Stimulated activated memory B cell treated with anti-CD40 and anti-IgM and Interleukin-4, amounts not matched to agents 10 μg/mL and 1 μg/mL and 100 μg/mL, for 72 hours (primary cell): ENCODE data around the gene HSF2BP.
"Not testable (repeated sequence)": the region's sequence is repeated elsewhere in the genome, so short reads cannot be mapped to it uniquely, and the experiment has no call there.

Experiments
- ATAC-seq: fragments of 150-1000 bp; cut with Tn5 transposase; 2 replicates; pipeline ENCODE4 v1.10.0; 2021
- H3K27ac Mint-ChIP-seq: one replicate; pipeline ENCODE4 v1.8.0; 2022; ENCODE audit warnings: mild to moderate bottlenecking, mixed read lengths
- H3K27me3 Mint-ChIP-seq: one replicate; pipeline ENCODE4 v1.8.0; 2022; ENCODE audit warnings: mixed read lengths
- H3K36me3 Mint-ChIP-seq: one replicate; pipeline ENCODE4 v1.8.0; 2022; ENCODE audit warnings: mixed read lengths
- H3K4me1 Mint-ChIP-seq: one replicate; pipeline ENCODE4 v1.8.0; 2022; ENCODE audit warnings: mixed read lengths
- H3K4me3 Mint-ChIP-seq: one replicate; pipeline ENCODE4 v1.8.0; 2022; ENCODE audit warnings: mild to moderate bottlenecking, moderate library complexity, mixed read lengths
- H3K9me3 Mint-ChIP-seq: one replicate; pipeline ENCODE4 v1.8.0; 2022; ENCODE audit warnings: mixed read lengths

The HSF2BP gene

GRCh38 chr21:43622796-43623195 is 36.5 kb downstream of the HSF2BP start:
- H3K4me3 Mint-ChIP-seq: no peak overlapping the region
- no peak overlapping the region for H3K27ac Mint-ChIP-seq
- H3K9me3 Mint-ChIP-seq: peaks cover 8% of the 10 kb centered on the region
- ATAC-seq: no peak
- no peaks in the 10 kb centered on the region for H3K4me1 Mint-ChIP-seq
- H3K36me3 Mint-ChIP-seq: peaks cover 14% of the 10 kb centered on the region
- peaks cover 7% of the 10 kb centered on the region for H3K27me3 Mint-ChIP-seq

- Mint-ChIP-seq H3K27ac (no peak overlapping the region), H3K4me1 (no peaks in the 10 kb centered on the region), H3K4me3 (no peak overlapping the region), H3K27me3 (peaks cover 7% of the 10 kb centered on the region), H3K9me3 (peaks cover 8% of the 10 kb centered on the region), H3K36me3 (peaks cover 14% of the 10 kb centered on the region)
- no peak for ATAC-seq
These were observed 39.4 kb downstream of the HSF2BP start for GRCh38 chr21:43619856-43620255.

- no peak overlapping the region for H3K27ac Mint-ChIP-seq
- no peak overlapping the region for H3K4me3 Mint-ChIP-seq
- H3K4me1 Mint-ChIP-seq: no peaks in the 10 kb centered on the region
- ATAC-seq: no peak
- peaks cover 7% of the 10 kb centered on the region for H3K27me3 Mint-ChIP-seq
- H3K9me3 Mint-ChIP-seq: peaks cover 8% of the 10 kb centered on the region
- peaks cover 14% of the 10 kb centered on the region for H3K36me3 Mint-ChIP-seq
These were observed 39.9 kb downstream of the HSF2BP start for GRCh38 chr21:43619344-43619743.

- Mint-ChIP-seq H3K4me1 (no peaks in the 10 kb centered on the region), H3K36me3 (peaks cover 14% of the 10 kb centered on the region), H3K4me3 (no peak overlapping the region), H3K9me3 (peaks cover 8% of the 10 kb centered on the region), H3K27me3 (peaks cover 7% of the 10 kb centered on the region), H3K27ac (no peak overlapping the region)
- ATAC-seq: no peak
These were observed 40.3 kb downstream of the HSF2BP start for GRCh38 chr21:43618940-43619339.

GRCh38 chr21:43616861-43617260 is 42.4 kb downstream of the HSF2BP start:
- H3K4me1 Mint-ChIP-seq, ATAC-seq, H3K27me3 Mint-ChIP-seq, H3K9me3 Mint-ChIP-seq, H3K4me3 Mint-ChIP-seq, H3K27ac Mint-ChIP-seq: not testable (repeated sequence)
- H3K36me3 Mint-ChIP-seq: peaks cover 14% of the 10 kb centered on the region

GRCh38 chr21:43614839-43615238 is 44.4 kb downstream of the HSF2BP start:
- H3K4me3 Mint-ChIP-seq: no peak overlapping the region
- no peaks in the 10 kb centered on the region for H3K9me3 Mint-ChIP-seq
- H3K27ac Mint-ChIP-seq: no peak overlapping the region
- H3K4me1 Mint-ChIP-seq: no peaks in the 10 kb centered on the region
- H3K27me3 Mint-ChIP-seq: no peaks in the 10 kb centered on the region
- H3K36me3 Mint-ChIP-seq: peaks cover 2% of the 10 kb centered on the region
- no peak for ATAC-seq

- Mint-ChIP-seq H3K27ac (no peak overlapping the region), H3K9me3 (no peaks in the 10 kb centered on the region), H3K36me3 (no peaks in the 10 kb centered on the region), H3K4me3 (no peak overlapping the region), H3K4me1 (no peaks in the 10 kb centered on the region), H3K27me3 (no peaks in the 10 kb centered on the region)
- no peak for ATAC-seq
These were observed 45.3 kb downstream of the HSF2BP start for GRCh38 chr21:43613755-43614638.

GRCh38 chr21:43611598-43612369 is 47.5 kb downstream of the HSF2BP start:
- no peaks in the 10 kb centered on the region for H3K36me3 Mint-ChIP-seq
- no peaks in the 10 kb centered on the region for H3K9me3 Mint-ChIP-seq
- H3K4me1 Mint-ChIP-seq: peaks cover 9% of the 10 kb centered on the region
- no peak overlapping the region for H3K27ac Mint-ChIP-seq
- no peak overlapping the region for H3K4me3 Mint-ChIP-seq
- no peaks in the 10 kb centered on the region for H3K27me3 Mint-ChIP-seq
- ATAC-seq: peak; percentile 63

- H3K36me3 Mint-ChIP-seq: no peaks in the 10 kb centered on the region
- no peak for ATAC-seq
- no peaks in the 10 kb centered on the region for H3K27me3 Mint-ChIP-seq
- no peaks in the 10 kb centered on the region for H3K9me3 Mint-ChIP-seq
- peaks cover 9% of the 10 kb centered on the region for H3K4me1 Mint-ChIP-seq
- H3K4me3 Mint-ChIP-seq: no peak overlapping the region
- H3K27ac Mint-ChIP-seq: no peak overlapping the region
These were observed 49.6 kb downstream of the HSF2BP start for GRCh38 chr21:43609501-43610340.

GRCh38 chr21:43608664-43609063 is 50.6 kb downstream of the HSF2BP start:
- Mint-ChIP-seq H3K27me3 (no peaks in the 10 kb centered on the region), H3K9me3 (no peaks in the 10 kb centered on the region), H3K36me3 (no peaks in the 10 kb centered on the region), H3K27ac (no peak overlapping the region), H3K4me1 (peaks cover 9% of the 10 kb centered on the region), H3K4me3 (no peak overlapping the region)
- ATAC-seq: no peak

GRCh38 chr21:43608225-43608624 is 51.1 kb downstream of the HSF2BP start:
- H3K27ac Mint-ChIP-seq: no peak overlapping the region
- no peaks in the 10 kb centered on the region for H3K9me3 Mint-ChIP-seq
- ATAC-seq: no peak
- H3K4me1 Mint-ChIP-seq: peaks cover 9% of the 10 kb centered on the region
- no peaks in the 10 kb centered on the region for H3K27me3 Mint-ChIP-seq
- H3K36me3 Mint-ChIP-seq: no peaks in the 10 kb centered on the region
- no peak overlapping the region for H3K4me3 Mint-ChIP-seq

GRCh38 chr21:43605320-43606215 is 53.7 kb downstream of the HSF2BP start:
- no peaks in the 10 kb centered on the region for H3K36me3 Mint-ChIP-seq
- no peak overlapping the region for H3K27ac Mint-ChIP-seq
- no peak overlapping the region for H3K4me3 Mint-ChIP-seq
- no peak for ATAC-seq
- H3K27me3 Mint-ChIP-seq: no peaks in the 10 kb centered on the region
- peaks cover 9% of the 10 kb centered on the region for H3K4me1 Mint-ChIP-seq
- H3K9me3 Mint-ChIP-seq: no peaks in the 10 kb centered on the region

- H3K4me1 Mint-ChIP-seq: peaks cover 18% of the 10 kb centered on the region
- H3K4me3 Mint-ChIP-seq: no peak overlapping the region
- no peaks in the 10 kb centered on the region for H3K27me3 Mint-ChIP-seq
- no peak overlapping the region for H3K27ac Mint-ChIP-seq
- no peaks in the 10 kb centered on the region for H3K36me3 Mint-ChIP-seq
- H3K9me3 Mint-ChIP-seq: no peaks in the 10 kb centered on the region
- no peak for ATAC-seq
These were observed 54.6 kb downstream of the HSF2BP start for GRCh38 chr21:43604505-43605204.
